KOPT-K1 (cell line): ENCODE data around the gene FTCD.

Source experiments
- H3K27ac ChIP-seq: fragments of 200-600 bp; sonication (generic); 2 replicates; pipeline ENCODE4 v1.5.1; 2016; ENCODE audit warnings: antibody characterized with exemption, mild to moderate bottlenecking, low read depth, low read length; ENCODE audit not compliant: poor library complexity, severe bottlenecking
- H3K36me3 ChIP-seq: fragments of 200-600 bp; sonication (generic); 2 replicates; pipeline ENCODE4 v1.5.1; 2017; ENCODE audit warnings: antibody characterized with exemption, mild to moderate bottlenecking, low read length, moderate library complexity; ENCODE audit not compliant: insufficient read depth
- H3K9me3 ChIP-seq: fragments of 200-600 bp; sonication (generic); 2 replicates; pipeline ENCODE4 v1.5.1; 2017; ENCODE audit warnings: antibody characterized with exemption, low read length, mild to moderate bottlenecking; ENCODE audit not compliant: insufficient read depth, poor library complexity, severe bottlenecking

Gene FTCD

DNA sequence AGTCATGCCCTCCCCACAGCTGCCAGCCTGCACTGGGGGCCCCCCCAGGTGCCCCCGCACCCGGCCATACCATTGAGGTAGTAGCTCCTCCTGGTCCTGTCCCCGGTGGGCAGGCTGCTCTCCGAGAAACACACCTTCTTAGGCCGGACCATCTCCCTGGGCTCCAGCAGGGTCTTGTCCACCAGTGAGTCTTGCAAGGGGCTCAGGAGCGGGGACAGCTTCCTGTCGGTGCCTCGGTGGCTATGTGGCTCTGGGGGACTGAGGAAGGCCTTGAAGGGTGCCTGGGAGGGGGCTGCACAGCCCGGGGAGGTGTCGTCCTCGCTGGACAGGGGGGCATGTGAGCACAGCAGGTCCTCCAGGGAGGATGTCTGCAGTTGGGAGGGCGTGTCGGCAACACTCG, 12.9 kb upstream of the FTCD start:
- H3K27ac ChIP-seq, result no peak overlapping the region
- H3K36me3 ChIP-seq, result no peaks in the 10 kb centered on the region
- H3K9me3 ChIP-seq, result no peaks in the 10 kb centered on the region

DNA sequence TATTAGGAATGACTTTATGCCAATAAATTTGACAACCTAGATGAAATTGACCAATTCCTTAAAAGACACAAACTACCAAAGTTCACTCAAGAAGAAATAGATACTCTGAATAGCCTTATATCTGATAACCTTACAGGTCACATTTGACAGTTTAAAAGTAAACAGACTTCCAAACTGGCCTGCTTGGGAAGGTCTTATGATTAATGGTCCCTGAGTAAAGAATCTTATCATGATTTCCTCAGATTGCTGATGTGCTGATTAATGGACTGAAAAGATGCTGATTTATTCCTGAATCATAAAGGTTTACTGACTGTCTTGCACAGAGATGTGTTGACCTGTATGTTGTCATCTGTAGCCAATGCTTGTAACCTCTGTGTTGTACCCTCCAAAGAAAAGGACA, 9.7 kb upstream of the FTCD start:
- Histone ChIP-seq H3K36me3 (no peaks in the 10 kb centered on the region), H3K9me3 (no peaks in the 10 kb centered on the region), H3K27ac (no peak overlapping the region)

DNA sequence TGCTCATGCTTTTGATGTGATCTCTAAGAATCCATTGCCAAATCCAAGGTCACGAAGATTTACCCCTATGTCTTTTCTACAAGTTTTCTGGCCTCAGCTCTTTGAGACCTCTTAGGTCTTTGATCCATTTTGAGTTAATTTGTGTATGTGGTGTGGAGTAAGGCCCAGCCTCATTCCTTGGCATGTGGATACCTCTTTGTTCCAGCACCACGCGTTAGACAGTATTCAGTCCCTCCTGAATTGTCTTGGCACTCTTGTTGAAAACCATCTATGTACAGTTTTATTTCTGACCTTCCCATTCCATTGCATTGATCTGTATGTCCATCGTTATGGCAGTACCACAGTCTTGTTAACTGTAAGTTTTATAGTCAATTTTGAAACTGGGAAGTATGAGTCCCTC, 8.0 kb upstream of the FTCD start:
- Histone ChIP-seq H3K36me3 (no peaks in the 10 kb centered on the region), H3K9me3 (no peaks in the 10 kb centered on the region), H3K27ac (no peak overlapping the region)

DNA sequence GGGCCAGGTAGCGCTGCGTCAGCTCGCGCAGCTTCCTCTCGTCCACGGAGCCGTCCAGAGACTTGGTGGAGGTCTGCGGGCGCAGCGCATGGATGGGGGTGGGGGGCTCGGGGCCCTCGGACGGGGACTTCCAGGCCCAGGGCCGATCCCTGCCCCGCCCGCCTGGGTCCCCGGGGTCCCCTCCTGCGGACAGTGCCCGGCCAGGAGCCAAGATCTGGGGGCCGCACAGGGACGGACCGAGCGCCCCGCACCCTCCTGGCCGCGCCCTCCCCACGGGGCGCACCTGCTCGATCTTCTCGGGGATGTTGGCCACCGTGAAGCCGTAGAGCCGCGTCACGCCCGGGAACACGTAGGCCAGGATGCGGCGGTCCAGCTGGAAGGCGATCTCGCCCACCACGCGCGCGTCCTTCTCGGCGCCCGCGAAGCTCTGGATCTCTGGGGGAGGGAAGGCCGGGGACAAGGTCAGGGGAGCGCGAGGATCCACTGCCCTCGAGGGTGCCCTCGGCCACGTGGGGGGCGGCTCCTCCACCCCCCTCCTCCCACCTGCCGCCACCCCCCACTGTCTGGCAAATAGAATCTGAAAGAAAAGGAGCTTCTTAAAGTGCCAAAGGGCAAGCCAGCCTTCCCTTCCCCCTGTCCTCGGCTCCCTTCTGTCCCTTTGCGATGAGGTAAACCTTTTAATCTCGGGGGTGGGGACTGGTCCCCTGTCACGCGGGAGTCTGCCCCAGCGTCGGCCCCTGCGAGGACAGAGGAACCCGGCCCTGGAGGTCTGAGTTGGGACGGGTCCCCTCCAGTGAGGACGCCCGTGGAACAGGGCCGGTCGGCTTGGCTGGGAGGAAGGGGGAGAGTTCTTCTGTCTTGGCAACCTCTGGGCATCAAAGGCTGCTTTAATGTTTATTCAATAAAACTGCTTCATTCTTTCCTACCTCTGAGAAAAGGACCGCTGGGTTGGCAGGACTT, 6.5 kb upstream of the FTCD start:
- no peaks in the 10 kb centered on the region for H3K36me3 ChIP-seq
- no peaks in the 10 kb centered on the region for H3K9me3 ChIP-seq
- H3K27ac ChIP-seq, result no peak overlapping the region

DNA sequence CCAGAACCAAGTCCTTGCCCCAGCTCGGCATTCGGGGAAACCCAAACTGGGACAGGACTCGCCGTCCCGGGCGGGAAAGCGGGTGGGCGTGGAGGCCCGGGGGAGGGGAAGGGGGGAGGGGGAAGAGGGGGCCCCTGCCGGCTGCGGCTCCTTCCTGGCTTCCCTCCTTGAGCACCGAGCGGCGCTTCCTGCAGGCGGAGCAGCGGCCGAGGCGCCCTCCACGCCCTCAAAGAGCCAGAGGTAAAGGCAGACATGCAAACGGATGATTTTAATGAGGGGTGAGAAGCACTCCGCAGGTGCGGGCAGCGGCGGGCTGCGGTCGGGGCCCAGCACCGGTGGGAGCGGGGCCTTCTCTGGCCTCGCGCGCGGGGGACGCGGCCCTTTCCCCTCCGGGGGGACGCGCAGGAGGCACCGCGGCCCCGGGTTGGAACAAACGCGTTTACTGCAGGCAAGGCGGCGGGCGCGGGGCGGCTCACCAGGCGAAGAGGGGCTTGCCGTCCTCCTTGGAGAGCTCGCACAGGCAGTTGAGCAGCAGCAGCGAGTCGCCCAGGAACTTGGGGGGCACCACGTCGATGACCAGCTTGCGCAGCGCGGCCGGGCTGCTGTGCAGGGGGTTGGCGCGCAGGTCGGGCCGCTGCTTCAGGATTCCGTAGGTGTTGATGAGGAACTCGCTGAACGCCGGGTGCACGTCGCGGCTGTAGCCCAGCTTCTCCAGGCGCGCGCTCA, 5.7 kb upstream of the FTCD start:
- Histone ChIP-seq H3K36me3 (no peaks in the 10 kb centered on the region), H3K9me3 (no peaks in the 10 kb centered on the region), H3K27ac (no peak overlapping the region)

DNA sequence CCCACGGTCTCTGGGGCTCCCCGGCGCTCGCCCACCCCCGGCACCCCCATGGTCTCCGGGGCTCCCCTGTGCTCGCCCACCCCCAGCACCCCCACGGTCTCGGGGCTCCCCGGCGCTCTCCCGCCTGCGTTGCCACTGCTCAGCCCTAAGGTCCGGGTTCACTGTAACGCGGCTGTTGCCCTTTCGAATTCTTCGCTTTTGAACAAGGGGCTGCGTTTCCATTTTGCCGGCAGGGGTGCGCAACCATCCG, 5.2 kb upstream of the FTCD start:
- H3K27ac ChIP-seq, result no peak overlapping the region
- no peaks in the 10 kb centered on the region for H3K9me3 ChIP-seq
- no peaks in the 10 kb centered on the region for H3K36me3 ChIP-seq

DNA sequence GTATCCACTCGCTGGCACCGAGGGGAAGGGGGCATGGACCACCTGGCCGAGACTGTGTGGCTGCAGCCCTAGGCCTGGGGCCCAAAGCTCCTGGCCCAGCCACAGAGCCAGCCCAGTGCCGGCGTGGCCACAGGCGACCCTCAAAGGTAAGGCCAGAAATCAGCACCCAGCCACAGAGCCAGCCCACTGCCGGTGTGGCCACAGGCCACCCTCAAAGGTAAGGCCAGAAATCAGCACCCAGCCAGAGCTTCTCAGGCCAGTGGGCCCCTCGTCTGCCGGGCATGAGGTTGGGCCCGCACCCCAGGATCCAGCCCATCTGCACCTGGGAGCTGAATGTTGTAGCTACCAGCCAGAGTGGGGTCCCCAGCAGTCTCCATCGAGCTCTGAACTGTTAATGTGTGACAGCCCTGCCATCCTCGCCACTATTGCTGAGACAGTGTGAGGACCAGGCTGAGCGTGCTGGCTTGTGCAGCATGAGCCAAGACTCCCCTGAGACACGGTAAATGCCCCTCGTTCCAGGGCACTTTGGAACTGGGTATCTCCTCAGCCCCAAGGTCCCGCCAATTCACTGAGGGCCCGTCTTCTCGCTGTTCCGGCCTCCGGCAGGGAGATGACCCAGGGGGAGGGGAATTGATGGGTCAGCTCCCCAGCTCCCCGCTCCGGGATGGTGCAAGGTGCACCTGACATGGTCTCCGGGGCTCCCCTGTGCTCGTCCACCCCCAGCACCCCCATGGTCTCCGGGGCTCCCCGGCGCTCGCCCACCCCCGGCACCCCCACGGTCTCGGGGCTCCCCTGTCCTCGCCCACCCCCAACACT, 4.7 kb upstream of the FTCD start:
- H3K9me3 ChIP-seq, result no peaks in the 10 kb centered on the region
- no peak overlapping the region for H3K27ac ChIP-seq

DNA sequence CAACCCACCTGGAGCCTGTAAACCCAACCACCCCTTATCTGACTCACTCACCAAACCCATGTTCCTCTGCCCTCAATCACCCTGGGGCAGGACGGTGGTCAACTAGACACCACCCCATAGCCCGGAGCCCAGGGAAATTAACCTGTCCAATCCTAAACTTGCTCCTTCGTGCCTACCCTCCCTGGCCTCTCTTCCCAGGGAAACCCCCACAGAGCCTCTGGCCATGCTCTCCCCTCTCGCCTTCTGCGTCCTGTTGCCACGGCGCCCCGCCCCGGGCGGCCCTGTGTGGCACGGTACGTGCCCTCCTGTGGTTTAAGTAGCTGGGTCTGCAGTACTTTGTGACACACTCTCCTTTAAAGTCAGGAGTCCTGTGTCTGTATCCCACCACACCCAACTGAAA, 4.0 kb upstream of the FTCD start:
- H3K27ac ChIP-seq, result no peak overlapping the region
- no peaks in the 10 kb centered on the region for H3K9me3 ChIP-seq
- H3K36me3 ChIP-seq, result no peaks in the 10 kb centered on the region

More for the DNA sequence above, 4.7 kb upstream of the FTCD start:
- H3K36me3 ChIP-seq, result no peaks in the 10 kb centered on the region

DNA sequence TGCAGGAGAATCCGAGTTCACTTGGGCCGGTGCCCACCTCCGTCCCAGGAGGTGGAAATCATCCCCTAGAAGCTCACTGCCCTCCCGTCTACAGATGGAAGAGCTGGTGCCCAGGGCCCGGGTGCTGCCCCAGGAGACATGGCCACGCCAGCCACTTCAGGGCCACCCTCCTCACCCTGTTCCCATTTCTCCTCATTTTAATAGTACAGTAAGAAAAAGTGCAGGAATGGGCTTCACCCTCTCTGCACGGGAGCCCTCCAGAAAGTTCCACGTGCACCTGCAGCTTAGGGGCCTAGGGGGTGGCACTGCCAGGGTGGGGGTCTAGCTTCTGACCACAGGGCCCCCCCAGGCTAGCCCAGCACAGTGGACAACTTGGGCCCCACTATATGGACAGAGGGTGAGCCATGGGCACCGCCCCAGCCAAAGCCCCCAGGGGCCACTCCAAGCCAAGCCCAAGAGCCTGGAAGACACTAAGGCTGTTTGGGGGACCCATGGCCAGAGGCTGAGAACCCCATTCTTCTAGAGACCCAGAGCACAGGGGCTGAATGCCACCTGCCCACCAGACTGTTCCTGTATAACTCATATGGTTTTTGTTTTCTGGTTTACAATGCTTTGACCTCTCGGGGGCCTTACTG, 3.4 kb upstream of the FTCD start:
- Histone ChIP-seq H3K9me3 (no peaks in the 10 kb centered on the region), H3K27ac (no peak overlapping the region), H3K36me3 (no peaks in the 10 kb centered on the region)

DNA sequence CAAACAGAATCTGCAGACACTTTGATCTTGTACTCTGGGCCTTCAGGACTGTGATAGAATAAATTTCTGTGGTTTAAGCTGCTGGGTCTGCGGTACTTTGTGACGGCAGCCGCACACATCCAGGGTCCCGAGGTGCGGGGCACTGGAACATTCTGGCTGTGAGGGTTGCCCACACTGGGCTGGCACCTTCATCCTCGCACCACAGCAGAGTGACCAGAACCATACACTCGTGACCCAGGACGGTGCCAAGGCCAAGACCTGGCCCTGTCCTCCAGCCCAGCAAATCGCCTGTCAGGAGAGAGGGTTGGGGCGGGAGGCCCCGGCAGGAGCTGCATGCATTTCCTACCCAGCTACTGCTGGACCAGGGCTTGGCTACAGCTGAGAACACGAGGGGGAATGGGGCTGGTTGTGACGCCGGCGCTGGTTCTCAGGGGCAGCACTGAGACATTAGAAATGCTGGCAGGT, 2.6 kb upstream of the FTCD start:
- no peak overlapping the region for H3K27ac ChIP-seq
- no peaks in the 10 kb centered on the region for H3K9me3 ChIP-seq
- no peaks in the 10 kb centered on the region for H3K36me3 ChIP-seq

DNA sequence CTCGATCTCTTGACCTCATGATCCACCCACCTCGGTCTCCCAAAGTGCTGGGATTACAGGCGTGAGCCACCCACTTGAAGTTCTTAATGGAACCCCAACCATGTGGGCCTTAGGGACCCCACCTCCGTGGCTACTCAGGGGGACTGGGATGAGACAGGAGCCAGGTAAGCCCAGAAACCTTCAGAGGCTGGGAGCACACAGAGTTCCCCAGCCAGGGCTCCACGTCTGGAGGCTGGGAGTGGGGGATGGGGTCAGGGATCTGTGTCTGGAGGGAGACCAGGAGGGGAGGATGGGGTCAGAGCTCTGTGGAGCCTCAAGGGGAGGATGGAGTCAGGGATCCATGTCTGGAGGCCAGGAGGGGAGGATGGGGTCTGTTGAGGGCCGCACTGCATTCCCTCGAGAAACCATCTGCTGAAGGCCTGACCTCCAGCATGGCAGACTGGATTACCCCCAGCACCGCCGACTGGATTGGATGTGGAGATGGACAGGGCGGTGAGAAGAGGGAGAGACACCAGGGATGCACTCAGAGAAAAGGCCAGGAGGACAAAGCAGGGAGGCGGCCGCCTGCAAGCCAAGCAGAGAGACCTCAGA, 2.1 kb upstream of the FTCD start:
- Histone ChIP-seq H3K36me3 (no peaks in the 10 kb centered on the region), H3K27ac (no peak overlapping the region), H3K9me3 (no peaks in the 10 kb centered on the region)

DNA sequence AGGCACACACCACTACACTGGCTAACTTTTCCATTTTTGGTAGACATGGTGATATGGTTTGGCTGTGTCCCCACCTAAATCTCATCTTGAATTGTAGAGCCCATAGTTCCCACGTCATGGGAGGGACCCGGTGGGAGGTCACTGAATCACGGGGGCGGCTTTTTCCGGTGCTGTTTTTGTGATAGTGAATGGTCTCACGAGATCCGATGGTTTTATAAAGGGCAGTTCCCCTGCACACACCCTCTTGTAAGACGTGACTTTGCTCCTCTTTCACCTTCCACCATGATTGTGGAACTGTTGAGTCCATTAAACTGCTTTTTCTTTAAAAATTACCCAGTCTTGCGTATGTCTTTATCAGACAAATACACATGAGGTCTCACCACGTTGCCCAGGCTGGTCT, 1.3 kb upstream of the FTCD start:
- H3K9me3 ChIP-seq, result no peaks in the 10 kb centered on the region
- H3K27ac ChIP-seq, result no peak overlapping the region
- H3K36me3 ChIP-seq, result no peaks in the 10 kb centered on the region

DNA sequence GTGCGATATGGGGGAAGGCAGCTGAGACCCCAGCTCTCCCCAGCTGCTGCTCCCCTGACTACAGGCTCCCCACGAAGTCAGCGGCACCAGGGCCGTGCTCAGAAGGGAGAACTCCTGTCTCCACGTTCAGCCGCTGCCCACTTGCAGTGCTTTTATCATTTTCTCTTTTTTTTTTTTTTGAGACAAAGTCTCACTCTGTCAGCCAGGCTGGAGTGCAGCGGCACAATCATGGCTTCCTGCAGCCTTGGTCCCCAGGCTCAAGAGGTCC, 933 bp upstream of the FTCD start:
- H3K36me3 ChIP-seq, result no peaks in the 10 kb centered on the region
- no peaks in the 10 kb centered on the region for H3K9me3 ChIP-seq
- no peak overlapping the region for H3K27ac ChIP-seq

DNA sequence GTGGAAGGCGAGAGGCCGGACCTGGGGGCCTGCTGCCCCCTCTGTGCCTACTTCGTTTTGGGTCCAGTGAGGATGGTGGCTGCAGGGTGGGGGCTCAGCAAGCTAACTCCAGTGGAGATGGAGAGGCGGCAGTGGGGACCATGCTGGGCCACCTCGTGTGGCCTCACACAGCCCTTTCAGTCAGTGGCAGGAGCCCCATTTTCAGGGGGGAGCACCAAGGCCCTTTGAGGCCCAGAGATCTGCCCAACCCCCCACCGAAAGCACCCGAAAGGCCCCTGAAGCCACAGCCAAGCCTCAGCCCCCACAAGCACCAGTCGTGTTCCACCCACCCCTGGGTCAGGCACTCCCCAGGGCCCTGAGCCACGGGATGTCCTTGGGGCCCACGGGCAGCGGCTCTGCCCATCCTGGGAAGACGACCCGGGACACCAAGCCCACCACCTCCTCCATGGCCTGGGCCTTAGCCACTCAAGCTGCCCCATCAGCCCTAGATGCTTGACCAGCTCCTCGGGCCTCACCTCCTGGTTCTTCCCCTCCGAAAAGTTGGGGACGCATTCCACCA, 345 bp downstream of the FTCD start:
- Histone ChIP-seq H3K36me3 (no peaks in the 10 kb centered on the region), H3K27ac (no peak overlapping the region), H3K9me3 (no peaks in the 10 kb centered on the region)
